Activated CD4-positive, alpha-beta T cell treated with anti-CD3 and anti-CD28 coated beads, Interleukin-10, Interleukin-2, amounts not matched to agents 100 ng/mL and 50 ng/mL, durations not matched to agents 16 hours and 8 hours (primary cell): Measurements from ENCODE around the gene EXO1.
A peak's percentile ranks its signal among the peaks of the same experiment; 100 is the strongest.
"Not testable (repeated sequence)": the region's sequence is repeated elsewhere in the genome, so short reads cannot be mapped to it uniquely, and the experiment has no call there.

Source experiments
- DNase-seq: peaks from one replicate; pipeline ENCODE4 v3.0.0-alpha.2; 2020

Gene EXO1

GRCh38 chr1:241837416-241837815, 10.6 kb upstream of the EXO1 start:
- no peak for DNase-seq

DNA sequence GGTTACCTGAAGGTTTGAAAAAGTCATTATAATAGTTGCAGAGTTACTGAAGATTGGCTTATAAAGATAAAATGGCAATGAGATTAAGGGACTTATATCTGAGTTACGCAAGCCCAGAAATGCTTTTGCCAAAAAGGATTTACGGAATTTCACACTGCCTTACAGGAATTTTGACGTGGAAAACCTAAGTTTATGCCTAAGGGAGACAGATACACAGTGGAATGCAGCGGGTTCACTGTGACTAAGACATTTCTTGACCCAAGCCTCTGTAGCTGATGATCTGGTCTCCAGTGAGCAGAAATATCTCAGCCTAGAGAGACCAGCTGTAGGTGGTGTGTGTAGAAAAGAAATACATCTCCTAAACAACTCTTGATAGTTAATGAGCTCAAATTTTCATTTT, 10.1 kb upstream of the EXO1 start:
- no peak for DNase-seq

DNA sequence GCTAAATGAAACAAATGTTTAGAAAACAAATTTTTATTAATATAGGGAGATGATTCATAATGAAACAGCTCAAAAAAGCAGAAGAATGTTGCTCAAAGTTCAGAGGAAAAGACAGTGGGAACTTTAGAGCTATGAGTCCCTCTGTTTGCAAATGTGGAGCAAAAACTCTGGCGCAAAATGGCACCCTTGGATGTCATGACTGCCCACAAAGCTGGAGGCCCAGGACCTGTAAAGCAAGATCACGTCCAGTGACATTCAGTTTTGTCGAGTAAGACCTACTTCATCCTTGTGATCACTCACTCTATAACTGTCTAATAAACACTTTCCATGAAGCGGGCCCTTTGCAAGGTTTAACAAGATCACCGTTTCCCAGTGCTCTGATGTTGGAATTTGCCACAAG, 9.1 kb upstream of the EXO1 start:
- DNase-seq = no peak

DNA sequence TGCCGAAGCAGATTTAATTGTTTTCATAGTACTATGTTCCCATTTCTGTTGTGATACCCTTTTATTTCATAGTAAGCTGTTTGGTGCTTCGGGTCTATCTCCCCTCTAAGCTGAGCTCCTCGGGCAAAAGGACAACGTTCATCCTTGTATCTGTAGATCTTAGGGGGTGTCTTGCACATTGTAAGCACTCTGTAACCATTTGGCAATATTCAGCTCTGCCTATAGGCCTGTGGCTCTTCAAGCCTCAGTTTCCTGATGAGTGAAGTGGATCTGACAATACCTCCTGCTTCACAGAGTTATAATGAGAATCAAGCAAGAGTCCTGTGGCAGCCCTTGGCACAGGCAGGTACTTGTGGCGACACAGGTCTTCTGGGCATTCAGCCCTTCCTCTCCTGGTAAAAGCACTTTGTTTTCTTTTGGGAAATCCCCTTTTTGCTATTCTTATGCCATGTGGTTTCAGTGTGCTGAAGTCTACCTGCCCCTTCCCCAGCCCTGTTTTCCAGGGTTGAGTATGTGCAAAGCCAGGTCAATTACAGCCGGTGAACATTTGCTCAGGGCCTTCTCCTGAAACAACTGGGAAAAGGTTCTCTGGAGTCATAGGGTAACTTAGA, 8.5 kb upstream of the EXO1 start:
- peak; percentile 33 for DNase-seq

DNA sequence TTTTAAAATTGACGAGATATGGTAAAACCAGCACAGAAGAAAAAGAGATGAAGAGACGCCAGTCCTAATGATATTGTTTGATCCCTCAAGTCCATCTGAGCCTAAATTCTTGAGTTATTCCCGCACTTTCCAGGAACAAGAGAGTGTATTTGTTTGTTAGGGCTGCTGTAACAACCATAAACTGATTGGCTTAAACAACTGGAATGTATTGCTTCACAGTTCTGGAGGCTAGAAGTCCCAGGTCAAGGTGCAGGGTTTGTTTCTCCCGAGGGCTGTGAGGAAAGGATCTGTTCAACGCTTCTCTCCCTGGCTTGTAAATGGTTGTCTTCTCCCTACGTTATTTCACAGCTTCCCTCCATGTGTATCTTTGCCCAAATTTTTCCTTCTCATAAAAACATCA, 7.8 kb upstream of the EXO1 start:
- DNase-seq = no peak

- DNase-seq = no peak
Observed at GRCh38 chr1:241841691-241842090, 6.3 kb upstream of the EXO1 start.

GRCh38 chr1:241842565-241842964, 5.4 kb upstream of the EXO1 start:
- DNase-seq = no peak

- DNase-seq = no peak
Observed at GRCh38 chr1:241844593-241844992, 3.4 kb upstream of the EXO1 start.

DNA sequence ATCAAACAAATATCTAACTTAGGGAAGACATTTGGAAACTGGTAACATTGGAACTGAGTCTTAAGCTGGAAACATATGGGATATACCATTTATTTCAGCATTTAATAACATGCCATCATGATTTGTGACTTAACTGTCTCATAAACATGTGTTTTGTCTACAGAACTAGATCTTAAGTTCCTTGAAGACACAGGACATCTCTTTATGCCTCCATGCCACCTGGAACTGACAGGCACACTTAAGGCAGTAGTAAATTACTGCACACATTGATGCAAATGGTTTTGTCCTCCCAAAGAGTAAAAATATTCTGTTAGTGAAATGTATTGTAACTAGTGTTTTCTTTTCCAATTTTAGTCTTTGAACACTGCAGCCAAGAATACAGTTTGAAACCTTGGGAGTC, 1.6 kb upstream of the EXO1 start:
- no peak for DNase-seq

DNA sequence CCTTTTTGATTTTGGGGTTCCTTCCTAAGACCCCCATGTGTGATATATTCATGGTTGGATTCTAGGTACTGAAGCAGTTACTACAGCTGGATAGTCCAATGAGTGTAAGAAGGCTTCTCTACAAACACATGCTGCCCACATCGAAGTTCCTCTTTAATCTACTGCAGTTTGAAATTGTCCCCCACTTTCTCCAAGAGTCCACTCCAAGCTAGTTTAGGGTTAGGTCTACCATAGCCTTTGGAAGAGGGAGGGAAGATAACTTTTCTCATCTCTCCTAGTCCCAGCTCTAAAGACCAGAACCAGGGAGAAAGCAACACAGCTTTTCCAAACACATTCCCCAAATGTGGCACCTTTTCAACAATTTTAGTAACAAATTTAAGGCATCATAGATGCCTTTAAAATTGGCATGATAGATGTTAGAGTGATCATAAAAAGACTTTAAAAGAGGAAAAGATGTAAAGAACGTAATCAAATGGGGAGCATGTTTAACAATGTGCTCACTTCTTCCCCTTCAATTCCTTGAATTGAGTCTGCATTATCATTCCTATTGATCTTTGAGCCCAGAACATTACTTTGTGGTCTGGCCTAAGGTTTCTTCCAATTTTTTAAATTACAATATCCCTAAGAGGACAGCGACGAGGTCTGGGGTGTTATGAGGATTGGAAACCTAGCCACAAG, 1.0 kb upstream of the EXO1 start:
- no peak for DNase-seq

- no peak for DNase-seq
Observed at GRCh38 chr1:241847540-241847795, 536 bp upstream of the EXO1 start.

- DNase-seq = peak; percentile 10
Observed at GRCh38 chr1:241848686-241849344, 811 bp downstream of the EXO1 start.

GRCh38 chr1:241849345-241849695, 1.3 kb downstream of the EXO1 start:
- no peak for DNase-seq

GRCh38 chr1:241855545-241856140, 7.6 kb downstream of the EXO1 start:
- DNase-seq = not testable (repeated sequence)

GRCh38 chr1:241857131-241857530, 9.1 kb downstream of the EXO1 start:
- no peak for DNase-seq

DNA sequence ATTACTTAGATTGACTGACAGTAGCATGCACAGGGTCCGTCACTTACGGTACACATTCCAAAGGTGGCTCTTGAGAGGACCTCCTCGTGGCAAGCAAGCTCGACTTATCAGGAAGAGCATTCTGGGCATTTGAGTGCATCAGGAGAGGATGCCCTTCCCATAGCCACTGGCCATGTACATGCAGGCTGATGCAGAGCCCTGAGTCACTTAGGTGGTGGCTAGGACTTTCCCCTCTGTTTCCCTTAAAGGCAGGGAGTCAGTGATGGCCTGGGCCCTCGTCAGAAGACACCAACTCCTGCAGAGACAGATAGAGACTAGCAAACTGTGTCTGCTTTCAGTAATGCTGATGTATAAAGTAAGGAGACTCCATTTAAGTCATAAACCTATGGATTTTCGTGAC, 12.9 kb downstream of the EXO1 start:
- DNase-seq = no peak

DNA sequence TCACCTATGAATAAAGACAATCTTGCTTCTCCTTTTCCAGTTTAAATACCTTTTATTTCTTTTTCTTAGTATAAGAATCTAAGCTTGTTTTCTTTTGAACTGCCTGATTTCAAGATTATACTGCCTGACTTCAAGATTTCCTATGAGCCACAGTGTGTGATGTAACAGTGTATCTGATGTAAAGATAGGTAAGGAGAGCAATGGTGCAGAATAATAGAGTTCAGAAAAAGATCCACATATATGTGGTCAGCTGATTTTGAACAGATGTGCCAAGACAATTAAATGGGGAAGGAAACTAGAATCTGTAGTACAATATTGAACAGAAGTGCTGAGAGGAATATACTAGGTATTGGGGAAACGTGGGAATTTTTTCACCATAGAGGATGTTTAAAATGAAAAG, 21.0 kb downstream of the EXO1 start:
- DNase-seq = no peak

DNA sequence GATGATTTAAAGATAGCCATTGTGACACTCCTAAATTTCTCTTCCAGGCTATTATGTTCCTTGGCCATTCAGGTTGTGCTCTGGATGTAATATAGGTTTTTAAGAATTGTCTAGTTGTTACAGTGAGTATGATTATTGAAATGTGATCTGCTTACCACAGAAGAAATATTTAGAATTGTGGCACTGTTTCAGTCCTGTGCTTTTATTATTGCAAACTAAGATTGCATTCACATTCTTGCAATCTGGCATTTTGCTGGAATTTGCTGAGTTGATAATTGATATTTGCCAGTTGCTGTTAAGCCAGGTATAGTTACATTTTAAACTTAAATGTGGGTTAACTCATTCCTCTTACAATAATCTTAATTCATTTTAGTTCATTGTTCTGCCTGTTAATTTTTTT, 22.3 kb downstream of the EXO1 start:
- no peak for DNase-seq

GRCh38 chr1:241870746-241871430, 22.9 kb downstream of the EXO1 start:
- DNase-seq = no peak

- DNase-seq = no peak
Observed at GRCh38 chr1:241881440-241881839, 33.4 kb downstream of the EXO1 start.

GRCh38 chr1:241883159-241883558, 35.2 kb downstream of the EXO1 start:
- DNase-seq = no peak

- peak; percentile 38 for DNase-seq
Observed at GRCh38 chr1:241888232-241888631, 40.2 kb downstream of the EXO1 start.

GRCh38 chr1:241891296-241891695, 43.3 kb downstream of the EXO1 start:
- DNase-seq = no peak

- no peak for DNase-seq
Observed at GRCh38 chr1:241894016-241894415, 46.0 kb downstream of the EXO1 start.
